ENCODE measurements around the gene EMC6. TPM values are rescaled to one million over a fixed set of nuclear protein-coding genes. Genes with fewer than 3 reads are reported as not detected.

EMC6 gene
- total RNA-seq: 10 to 100 TPM; 46.0 to 75.0 (median 52.7) TPM
- polyA plus RNA-seq: 100 to 1,000 TPM in 1 of 2 donors, 10 to 100 TPM in 1; 80.5 to 203 TPM
- long read RNA-seq, donor 1, transcript EMC6-201 (2 exons, 653 nt): major isoform, 32 of 63 reads
- long read RNA-seq, donor 1, transcript EMC6-202 (2 exons, 762 nt): minor isoform, 5 of 63 reads
- long read RNA-seq, donor 1, partial matches to known transcripts: 0 of 63 reads
- long read RNA-seq, donor 1, other reads (novel, unspliced or antisense): 26 of 63 reads
- long read RNA-seq, donor 2, transcript EMC6-201 (2 exons, 653 nt): major isoform, 31 of 71 reads
- long read RNA-seq, donor 2, transcript EMC6-202 (2 exons, 762 nt): minor isoform, 10 of 71 reads
- long read RNA-seq, donor 2, partial matches to known transcripts: 0 of 71 reads
- long read RNA-seq, donor 2, other reads (novel, unspliced or antisense): 30 of 71 reads
- long read RNA-seq, donor 3, partial matches to known transcripts: 0 of 11 reads
- long read RNA-seq, donor 3, other reads (novel, unspliced or antisense): 5 of 11 reads

DNA sequence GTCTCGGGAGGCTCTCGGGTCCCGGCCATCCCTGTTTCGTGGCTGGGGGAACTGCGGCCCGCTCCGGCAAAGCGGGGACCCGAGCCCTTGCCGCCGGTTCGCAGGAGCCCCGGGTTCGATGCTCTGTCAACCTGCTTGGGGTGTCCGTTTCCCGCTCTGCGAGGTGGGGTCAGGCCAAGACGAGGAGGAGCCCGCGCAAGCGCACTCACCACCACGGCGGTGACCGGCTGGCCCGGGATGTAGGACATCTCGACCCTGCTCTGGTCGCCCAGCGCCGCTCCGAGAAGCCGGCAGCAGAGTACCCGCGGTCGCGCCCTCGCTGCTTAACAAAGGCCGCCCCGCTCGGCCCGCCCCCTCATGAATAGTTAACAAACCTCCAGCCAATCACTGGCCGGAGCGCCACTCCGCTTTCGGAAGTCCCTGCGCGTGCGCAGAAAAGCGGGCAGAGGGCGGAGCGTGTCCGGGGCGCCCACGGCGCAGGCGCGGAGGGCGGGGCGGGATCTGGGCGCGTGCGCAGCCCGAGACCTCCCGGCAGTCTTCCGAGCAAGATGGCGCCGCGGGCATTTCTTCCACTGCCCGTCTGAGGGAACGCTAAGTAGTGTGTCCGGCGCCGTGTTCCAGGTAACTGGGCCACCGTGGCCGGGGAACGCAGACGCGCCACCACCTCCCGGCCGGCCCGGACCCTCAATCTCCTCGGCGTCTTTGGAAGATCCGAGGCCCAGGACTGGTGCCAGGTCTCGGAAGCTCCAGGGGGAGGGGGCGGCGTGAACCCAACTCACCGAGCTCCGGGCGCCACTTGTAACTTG is at the start of gene EMC6, which contains the start of gene TAX1BP3:
TSS of gene EMC6 (plus strand) at position 534 of the 806 bp plus-strand sequence. CDS start 335 bp downstream, outside the sequence.
TSS of gene TAX1BP3 (minus strand) at position 300 of the 806 bp plus-strand sequence. CDS start at position 248, 52 bp downstream.
- peak within 1 kb of the TSS; percentile 95 to 100 (median 98) for H3K27ac ChIP-seq
- H3K9me3 ChIP-seq: no peaks in the 10 kb centered on the region
- peak; percentile 98 to 99 for DNase-seq
- TF ChIP-seq CTCF (IDR thresholded peaks at IDR 0.05): no peak
- peaks cover 14 to 59% (median 42%) of the 10 kb centered on the region in 9 donors for H3K4me1 ChIP-seq
- intact Hi-C loops (cut with DNase I): loop anchor here in 2 of 10 donors (1.0 to 10.0 kb wide), 2 partner anchors 32 to 134 kb away; partner anchors contain the start of genes CTNS (in 1 of the 2) and SHPK (in 1 of the 2)
- WGBS, 2 donors: 0% methylated on average over 88 to 89 of the region's 89 CpGs
- H3K4me3 ChIP-seq: peak within 1 kb of the TSS; percentile 75 to 99 (median 89)
- H3K27me3 ChIP-seq: no peaks in the 10 kb centered on the region
- H3K36me3 ChIP-seq: peaks cover 0 to 40% (median 16%) of the 10 kb centered on the region in 9 donors
- ATAC-seq: peak; percentile 88 to 94 (median 93)

- H3K4me1 ChIP-seq: peaks cover 0 to under 1% (median 0%) of the 10 kb centered on the region in 9 donors
- intact Hi-C loops (cut with DNase I): no loop called here
- 96% methylated on average over 8 of the region's 8 CpGs for WGBS, 2 donors
- H3K4me3 ChIP-seq: no peak overlapping the region
- peaks cover 0 to 98% (median 48%) of the 10 kb centered on the region in 9 donors for H3K36me3 ChIP-seq
- no peak overlapping the region for H3K27ac ChIP-seq
- no peaks in the 10 kb centered on the region for H3K27me3 ChIP-seq
- H3K9me3 ChIP-seq: peaks cover 0 to 6% (median 0%) of the 10 kb centered on the region in 11 donors
- no peak for ATAC-seq
- no peak for TF ChIP-seq CTCF (IDR thresholded peaks at IDR 0.05)
- no peak for DNase-seq
Measured at GRCh38 chr17:3621146-3621720, 47.4 kb upstream of the EMC6 start.

- Histone ChIP-seq H3K27ac (no peak overlapping the region), H3K36me3 (peaks cover 0 to 98% (median 55%) of the 10 kb centered on the region in 9 donors), H3K4me1 (peaks cover 0 to 19% (median 0%) of the 10 kb centered on the region in 9 donors), H3K27me3 (no peaks in the 10 kb centered on the region), H3K9me3 (no peaks in the 10 kb centered on the region), H3K4me3 (no peak overlapping the region)
- ATAC-seq (peak in 4 of 8 donors; percentile 21 to 81 (median 35)), DNase-seq (no peak)
- WGBS, 2 donors: 92 to 94% methylated on average over 16 of the region's 16 CpGs
- intact Hi-C loops (cut with DNase I): no loop called here
- no peak for TF ChIP-seq CTCF (IDR thresholded peaks at IDR 0.05)
Measured at GRCh38 chr17:3622977-3623594, 45.5 kb upstream of the EMC6 start.

Measured in heart right ventricle (tissue), 16 donors.